Stimulated activated naive CD8-positive, alpha-beta T cell treated with anti-CD3 and anti-CD28 coated beads, Interleukin-15, amount 100 ng/mL, for 72 hours (primary cell): Measurements from ENCODE around the gene FLRT2.
A peak's percentile ranks its signal among the peaks of the same experiment; 100 is the strongest.

Experiments
- ATAC-seq: fragments of 150-1000 bp; cut with Tn5 transposase; 2 replicates; pipeline ENCODE4 v1.10.0; 2021; ENCODE audit warnings: mild to moderate bottlenecking, moderate library complexity
- DNase-seq, 2 donors: peaks; one replicate each; pipeline ENCODE4 v3.0.0; 2021 to 2022
- H3K27ac Mint-ChIP-seq, 2 donors: one replicate each; pipeline ENCODE4 v1.8.0; 2022; ENCODE audit warnings: mild to moderate bottlenecking in 2 of 2, mixed read lengths in 2 of 2, moderate library complexity in 2 of 2
- H3K27me3 Mint-ChIP-seq: one replicate; pipeline ENCODE4 v1.8.0; 2022; ENCODE audit warnings: mixed read lengths
- H3K4me1 Mint-ChIP-seq: one replicate; pipeline ENCODE4 v1.8.0; 2022; ENCODE audit warnings: mild to moderate bottlenecking, mixed read lengths
- H3K4me3 Mint-ChIP-seq, 2 donors: one replicate each; pipeline ENCODE4 v1.8.0; 2022; ENCODE audit warnings: mild to moderate bottlenecking in 2 of 2, mixed read lengths in 2 of 2, moderate library complexity in 1 of 2
- H3K9me3 Mint-ChIP-seq, 2 donors: one replicate each; pipeline ENCODE4 v1.8.0; 2022; ENCODE audit warnings: mixed read lengths in 2 of 2

Gene FLRT2

DNA sequence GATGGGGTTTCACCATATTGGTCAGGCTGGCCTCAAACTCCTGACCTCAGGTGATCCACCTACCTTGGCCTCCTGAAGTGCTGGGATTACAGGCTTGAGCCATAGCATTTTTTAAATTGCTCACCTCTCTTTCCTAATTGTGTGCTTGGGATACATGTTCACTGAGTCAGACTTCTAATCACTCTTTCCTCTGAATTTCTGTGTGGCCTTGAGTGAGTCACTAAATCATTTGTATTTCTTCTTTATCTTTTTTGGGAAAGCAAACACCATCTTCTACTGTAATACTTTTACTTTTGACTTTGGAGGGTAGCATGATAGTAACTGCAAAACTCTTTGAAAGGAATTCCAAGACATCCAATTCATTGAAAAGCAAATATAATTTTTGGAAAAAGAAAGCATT, 60.8 kb downstream of the FLRT2 start:
- Mint-ChIP-seq H3K4me1 (no peaks in the 10 kb centered on the region), H3K27ac (no peak overlapping the region), H3K9me3 (peaks cover 0 to 7% of the 10 kb centered on the region in 2 donors), H3K27me3 (peaks cover 8% of the 10 kb centered on the region), H3K4me3 (no peak overlapping the region)
- ATAC-seq, result no peak
- DNase-seq, result no peak

DNA sequence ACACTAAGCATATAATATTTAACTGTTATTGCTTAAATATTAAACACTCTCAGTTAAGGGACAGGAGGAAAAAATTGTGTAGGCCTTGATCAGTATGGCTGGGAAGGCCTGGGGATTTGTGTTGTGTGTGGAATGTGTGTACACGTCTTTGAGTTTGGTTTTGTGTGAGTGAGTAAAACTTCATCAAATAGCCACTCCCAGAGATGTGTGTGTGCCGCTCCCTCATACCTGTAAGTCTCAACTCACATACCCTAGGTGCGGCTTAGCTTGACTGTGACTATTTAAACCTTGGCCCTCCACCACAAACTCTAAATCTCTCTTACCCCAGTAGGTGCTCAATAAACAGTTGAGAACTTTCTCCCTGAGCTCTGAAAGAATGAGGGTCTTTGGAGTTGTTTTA, 64.3 kb downstream of the FLRT2 start:
- Mint-ChIP-seq H3K4me3 (no peak overlapping the region), H3K27me3 (peaks cover 4% of the 10 kb centered on the region), H3K27ac (no peak overlapping the region), H3K9me3 (peaks cover 0 to 7% of the 10 kb centered on the region in 2 donors), H3K4me1 (no peaks in the 10 kb centered on the region)
- DNase-seq, result no peak
- no peak for ATAC-seq

DNA sequence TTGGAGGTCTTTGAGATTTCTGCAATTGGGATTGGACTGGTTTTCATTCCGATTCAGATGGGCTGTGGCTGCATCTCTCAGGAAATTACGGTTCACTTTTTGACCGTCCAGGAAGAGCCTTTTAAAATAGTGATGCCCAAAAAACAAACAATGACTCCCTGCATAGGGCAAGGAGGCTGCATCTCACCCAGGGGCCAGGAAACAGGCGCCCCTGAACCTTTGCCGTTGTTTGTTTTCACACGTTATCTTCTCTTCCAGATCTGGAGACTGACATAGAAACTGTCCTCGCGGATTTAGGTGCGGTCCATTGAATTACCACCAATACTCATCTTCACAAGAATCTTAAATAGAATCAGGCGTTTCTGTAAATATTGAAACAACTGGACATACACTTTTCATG, 66.0 kb downstream of the FLRT2 start:
- no peak for ATAC-seq
- no peak for DNase-seq
- H3K9me3 Mint-ChIP-seq, result peaks cover 5 to 12% of the 10 kb centered on the region in 2 donors
- no peaks in the 10 kb centered on the region for H3K27me3 Mint-ChIP-seq
- no peak overlapping the region for H3K27ac Mint-ChIP-seq
- H3K4me3 Mint-ChIP-seq, result no peak overlapping the region
- no peaks in the 10 kb centered on the region for H3K4me1 Mint-ChIP-seq

GRCh38 chr14:85596562-85596961, 66.6 kb downstream of the FLRT2 start:
- no peaks in the 10 kb centered on the region for H3K27me3 Mint-ChIP-seq
- H3K27ac Mint-ChIP-seq, result peak overlapping the region in 1 of 2 donors; percentile 9
- ATAC-seq (no peak), DNase-seq (no peak)
- H3K4me3 Mint-ChIP-seq, result no peak overlapping the region
- H3K9me3 Mint-ChIP-seq, result peaks cover 8 to 13% of the 10 kb centered on the region in 2 donors
- no peaks in the 10 kb centered on the region for H3K4me1 Mint-ChIP-seq

- H3K27me3 Mint-ChIP-seq, result no peaks in the 10 kb centered on the region
- no peak overlapping the region for H3K4me3 Mint-ChIP-seq
- ATAC-seq (no peak), DNase-seq (no peak)
- H3K9me3 Mint-ChIP-seq, result peaks cover 8 to 13% of the 10 kb centered on the region in 2 donors
- no peak overlapping the region for H3K27ac Mint-ChIP-seq
- no peaks in the 10 kb centered on the region for H3K4me1 Mint-ChIP-seq
Measured at GRCh38 chr14:85597701-85598100, 67.8 kb downstream of the FLRT2 start.

DNA sequence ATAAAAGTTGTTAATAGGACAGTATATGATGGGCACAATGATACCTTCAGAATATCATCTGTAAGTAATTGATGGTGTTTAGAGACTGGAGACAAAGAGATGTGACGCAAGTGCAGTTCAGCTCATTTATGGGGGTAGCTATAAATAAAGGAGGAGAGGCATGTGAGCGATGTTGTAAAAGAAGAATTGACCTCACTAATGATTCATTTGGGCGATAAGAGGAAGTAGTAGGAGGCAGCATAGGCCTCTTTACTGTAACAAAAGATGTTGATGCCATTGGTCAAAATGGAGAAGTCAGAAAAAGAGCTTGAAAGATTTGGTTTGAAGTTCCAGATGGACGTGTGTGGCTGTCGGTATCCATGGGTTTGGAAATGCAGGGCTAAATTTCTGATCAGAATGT, 70.0 kb downstream of the FLRT2 start:
- Mint-ChIP-seq H3K27me3 (no peaks in the 10 kb centered on the region), H3K27ac (no peak overlapping the region), H3K4me3 (no peak overlapping the region), H3K9me3 (peaks cover 8 to 13% of the 10 kb centered on the region in 2 donors), H3K4me1 (no peaks in the 10 kb centered on the region)
- ATAC-seq (no peak), DNase-seq (no peak)

GRCh38 chr14:85601246-85601645, 71.3 kb downstream of the FLRT2 start:
- H3K27ac Mint-ChIP-seq, result no peak overlapping the region
- no peaks in the 10 kb centered on the region for H3K27me3 Mint-ChIP-seq
- DNase-seq, result no peak
- no peak overlapping the region for H3K4me3 Mint-ChIP-seq
- no peaks in the 10 kb centered on the region for H3K4me1 Mint-ChIP-seq
- no peak for ATAC-seq
- H3K9me3 Mint-ChIP-seq, result peaks cover 8 to 13% of the 10 kb centered on the region in 2 donors

- DNase-seq, result no peak
- H3K4me3 Mint-ChIP-seq, result no peak overlapping the region
- no peaks in the 10 kb centered on the region for H3K27me3 Mint-ChIP-seq
- H3K4me1 Mint-ChIP-seq, result no peaks in the 10 kb centered on the region
- H3K27ac Mint-ChIP-seq, result no peak overlapping the region
- peaks cover 8 to 13% of the 10 kb centered on the region in 2 donors for H3K9me3 Mint-ChIP-seq
- no peak for ATAC-seq
Measured at GRCh38 chr14:85601690-85602089, 71.7 kb downstream of the FLRT2 start.

- no peak overlapping the region for H3K27ac Mint-ChIP-seq
Measured at GRCh38 chr14:85602345-85602744, 72.4 kb downstream of the FLRT2 start.

DNA sequence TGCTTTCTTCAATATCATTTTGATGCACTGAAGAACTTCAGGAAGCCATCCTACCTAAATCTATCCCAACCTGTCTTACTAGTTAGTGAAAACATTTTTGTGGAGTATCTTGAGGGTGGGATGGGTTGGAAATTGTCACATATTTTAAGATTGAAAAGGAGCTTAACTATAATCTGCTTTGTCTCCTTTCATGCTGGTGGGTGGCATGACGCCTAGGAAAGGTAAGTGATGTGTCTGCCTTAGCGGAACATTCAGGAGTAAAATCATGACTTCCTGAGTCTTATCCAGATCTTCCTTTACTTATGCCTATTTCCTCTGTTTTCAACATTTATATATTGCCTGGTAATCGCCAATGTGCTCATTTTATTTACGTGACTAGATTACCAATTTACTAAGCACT, 74.1 kb downstream of the FLRT2 start:
- Mint-ChIP-seq H3K4me3 (no peak overlapping the region), H3K27ac (no peak overlapping the region), H3K4me1 (no peaks in the 10 kb centered on the region), H3K27me3 (no peaks in the 10 kb centered on the region), H3K9me3 (peaks cover 8 to 13% of the 10 kb centered on the region in 2 donors)
- DNase-seq (no peak), ATAC-seq (no peak)

More at GRCh38 chr14:85602345-85602744, 72.4 kb downstream of the FLRT2 start:
- H3K4me1 Mint-ChIP-seq, result no peaks in the 10 kb centered on the region
- no peak for DNase-seq
- no peak for ATAC-seq
- H3K4me3 Mint-ChIP-seq, result no peak overlapping the region
- peaks cover 8 to 13% of the 10 kb centered on the region in 2 donors for H3K9me3 Mint-ChIP-seq
- H3K27me3 Mint-ChIP-seq, result no peaks in the 10 kb centered on the region

GRCh38 chr14:85604714-85605113, 74.8 kb downstream of the FLRT2 start:
- DNase-seq, result no peak
- Mint-ChIP-seq H3K4me1 (no peaks in the 10 kb centered on the region), H3K27ac (no peak overlapping the region), H3K27me3 (no peaks in the 10 kb centered on the region), H3K4me3 (no peak overlapping the region), H3K9me3 (peaks cover 8 to 12% of the 10 kb centered on the region in 2 donors)
- ATAC-seq, result no peak

DNA sequence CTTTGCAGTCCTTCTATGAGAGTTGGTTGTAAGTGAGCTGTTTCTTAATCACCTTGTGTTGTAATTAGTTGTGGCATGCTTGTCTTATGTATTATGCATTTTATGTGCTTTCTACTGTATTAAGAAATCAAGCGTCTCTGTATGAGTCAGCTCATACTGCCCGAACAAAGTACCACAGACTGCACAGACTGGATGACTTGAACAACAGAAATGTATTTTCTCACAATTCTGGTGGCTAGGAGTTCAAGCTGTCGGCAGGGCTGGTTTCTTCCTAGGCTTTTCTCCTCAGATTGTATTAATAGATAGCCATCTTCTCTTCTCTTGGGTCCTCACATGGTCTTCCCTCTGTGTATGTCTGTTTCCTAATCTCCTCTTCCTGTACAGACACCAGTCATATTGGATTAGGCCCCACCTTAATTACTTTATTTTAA, 77.7 kb downstream of the FLRT2 start:
- no peak for ATAC-seq
- Mint-ChIP-seq H3K4me1 (no peaks in the 10 kb centered on the region), H3K27ac (no peak overlapping the region), H3K27me3 (no peaks in the 10 kb centered on the region), H3K4me3 (no peak overlapping the region), H3K9me3 (peaks cover 0 to 4% of the 10 kb centered on the region in 2 donors)
- no peak for DNase-seq

- DNase-seq (no peak), ATAC-seq (no peak)
- Mint-ChIP-seq H3K4me1 (no peaks in the 10 kb centered on the region), H3K4me3 (no peak overlapping the region), H3K27me3 (no peaks in the 10 kb centered on the region), H3K9me3 (peaks cover 0 to 4% of the 10 kb centered on the region in 2 donors), H3K27ac (no peak overlapping the region)
Measured at GRCh38 chr14:85613496-85613895, 83.6 kb downstream of the FLRT2 start.

DNA sequence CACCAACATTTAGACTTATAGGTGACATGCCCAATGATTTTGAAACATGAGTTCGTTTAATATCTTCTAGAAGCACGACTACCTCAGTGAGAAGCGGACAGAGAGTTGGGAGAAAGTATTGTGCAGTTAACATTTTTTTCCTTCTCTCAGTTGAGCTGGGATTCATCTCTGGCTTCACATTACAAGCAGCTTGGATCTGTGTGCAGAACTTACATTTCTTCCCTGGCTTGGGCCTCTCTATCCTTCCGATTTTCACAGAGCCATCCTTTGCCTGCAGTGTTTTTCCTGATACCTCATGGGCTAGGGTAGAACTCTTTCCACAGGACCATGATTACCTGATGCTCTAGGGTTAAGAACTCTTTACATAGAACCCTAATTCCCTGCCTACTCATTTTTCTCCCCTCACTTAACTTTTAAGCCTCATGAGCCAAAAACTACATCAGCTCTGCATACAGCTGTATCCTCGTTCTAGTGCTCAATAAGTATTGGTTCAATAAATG, 86.5 kb downstream of the FLRT2 start:
- no peaks in the 10 kb centered on the region for H3K9me3 Mint-ChIP-seq

GRCh38 chr14:85616886-85617285, 86.9 kb downstream of the FLRT2 start:
- DNase-seq, result no peak
- Mint-ChIP-seq H3K9me3 (no peaks in the 10 kb centered on the region), H3K4me3 (no peak overlapping the region), H3K4me1 (no peaks in the 10 kb centered on the region), H3K27me3 (no peaks in the 10 kb centered on the region), H3K27ac (no peak overlapping the region)
- ATAC-seq, result no peak

More for the DNA sequence above, 86.5 kb downstream of the FLRT2 start:
- DNase-seq (no peak), ATAC-seq (no peak)
- no peaks in the 10 kb centered on the region for H3K27me3 Mint-ChIP-seq
- H3K27ac Mint-ChIP-seq, result no peak overlapping the region
- H3K4me1 Mint-ChIP-seq, result no peaks in the 10 kb centered on the region
- H3K4me3 Mint-ChIP-seq, result no peak overlapping the region

- Mint-ChIP-seq H3K4me3 (no peak overlapping the region), H3K4me1 (no peaks in the 10 kb centered on the region), H3K9me3 (peaks cover 0 to 4% of the 10 kb centered on the region in 2 donors), H3K27me3 (no peaks in the 10 kb centered on the region), H3K27ac (no peak overlapping the region)
- no peak for DNase-seq
- no peak for ATAC-seq
Measured at GRCh38 chr14:85617791-85618190, 87.8 kb downstream of the FLRT2 start.

GRCh38 chr14:85618390-85618789, 88.4 kb downstream of the FLRT2 start:
- DNase-seq (no peak), ATAC-seq (no peak)
- H3K9me3 Mint-ChIP-seq, result peaks cover 0 to 4% of the 10 kb centered on the region in 2 donors
- H3K27me3 Mint-ChIP-seq, result no peaks in the 10 kb centered on the region
- no peaks in the 10 kb centered on the region for H3K4me1 Mint-ChIP-seq
- H3K27ac Mint-ChIP-seq, result no peak overlapping the region
- no peak overlapping the region for H3K4me3 Mint-ChIP-seq
